IPS-NIHi7 (cell line): Measurements from ENCODE around the gene MLANA.

Source experiments
- DNase-seq: peaks from one replicate; pipeline ENCODE4 v3.0.0; 2012; ENCODE audit warnings: mixed read lengths; ENCODE audit errors: extremely low spot score

Gene MLANA

GRCh38 chr9:5899292-5899691 is 8.6 kb downstream of the MLANA start:
- peak; percentile 67 for DNase-seq

DNA sequence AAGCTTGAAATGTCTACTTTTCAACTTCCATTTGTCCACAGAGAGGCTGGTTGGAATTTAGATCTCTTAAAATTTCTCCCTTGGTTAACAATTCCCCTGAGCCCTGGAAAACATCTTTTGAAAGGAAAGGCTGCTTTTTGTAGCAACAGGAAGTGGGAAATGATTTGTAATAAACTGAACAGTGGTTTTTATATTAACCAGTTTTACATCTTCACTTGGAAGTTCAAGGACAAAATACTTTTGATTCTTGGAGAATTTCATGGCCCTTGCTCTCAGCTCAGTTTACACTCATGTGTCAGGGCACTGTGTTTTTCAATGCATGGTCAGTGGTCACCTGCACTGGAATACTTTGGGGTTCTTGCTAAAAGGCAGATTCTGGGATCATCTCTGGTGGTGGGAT is 9.9 kb downstream of the MLANA start:
- no peak for DNase-seq

GRCh38 chr9:5902377-5902776 is 11.7 kb downstream of the MLANA start:
- no peak for DNase-seq

DNA sequence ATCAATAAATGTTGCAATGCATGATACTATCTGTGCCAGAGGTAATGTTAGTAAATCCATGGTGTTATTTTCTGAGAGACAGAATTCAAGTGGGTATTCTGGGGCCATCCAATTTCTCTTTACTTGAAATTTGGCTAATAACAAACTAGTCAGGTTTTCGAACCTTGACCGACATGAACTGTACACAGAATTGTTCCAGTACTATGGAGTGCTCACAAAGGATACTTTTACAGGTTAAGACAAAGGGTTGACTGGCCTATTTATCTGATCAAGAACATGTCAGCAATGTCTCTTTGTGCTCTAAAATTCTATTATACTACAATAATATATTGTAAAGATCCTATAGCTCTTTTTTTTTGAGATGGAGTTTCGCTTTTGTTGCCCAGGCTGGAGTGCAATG is 18.2 kb downstream of the MLANA start:
- no peak for DNase-seq

- DNase-seq = no peak
Measured at GRCh38 chr9:5909976-5910375, 19.3 kb downstream of the MLANA start.

DNA sequence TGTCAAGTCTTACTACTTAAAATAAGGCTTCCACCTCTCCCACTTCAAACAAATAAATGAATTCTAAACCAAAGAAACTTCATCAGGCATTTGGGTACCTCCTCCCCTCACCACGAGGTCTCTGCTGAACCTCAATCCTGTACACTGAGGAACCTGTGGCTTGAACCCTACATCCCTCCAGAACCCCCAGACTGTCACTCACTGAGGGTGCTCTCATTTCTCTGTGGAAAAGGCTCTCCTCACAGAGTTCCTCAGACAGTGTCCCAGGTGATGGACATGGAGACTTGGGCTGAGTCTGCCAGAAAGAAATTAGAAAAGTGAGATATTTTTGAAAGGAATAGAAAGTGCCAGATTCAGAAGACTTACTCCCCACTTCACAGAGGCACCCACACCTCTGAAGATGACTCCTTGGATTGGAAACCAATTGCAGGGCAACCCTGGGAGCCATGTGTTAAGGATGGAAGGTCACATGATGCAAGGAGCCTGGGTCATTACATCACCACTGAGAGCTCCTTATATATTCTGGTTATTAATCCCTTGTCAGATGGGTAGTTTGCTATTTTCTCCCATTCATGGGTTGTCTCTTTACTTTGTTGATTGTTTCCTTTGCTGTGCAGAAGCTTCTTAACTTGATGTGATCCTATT is 19.8 kb downstream of the MLANA start:
- DNase-seq = no peak

- DNase-seq = no peak
Measured at GRCh38 chr9:5915438-5915837, 24.7 kb downstream of the MLANA start.

DNA sequence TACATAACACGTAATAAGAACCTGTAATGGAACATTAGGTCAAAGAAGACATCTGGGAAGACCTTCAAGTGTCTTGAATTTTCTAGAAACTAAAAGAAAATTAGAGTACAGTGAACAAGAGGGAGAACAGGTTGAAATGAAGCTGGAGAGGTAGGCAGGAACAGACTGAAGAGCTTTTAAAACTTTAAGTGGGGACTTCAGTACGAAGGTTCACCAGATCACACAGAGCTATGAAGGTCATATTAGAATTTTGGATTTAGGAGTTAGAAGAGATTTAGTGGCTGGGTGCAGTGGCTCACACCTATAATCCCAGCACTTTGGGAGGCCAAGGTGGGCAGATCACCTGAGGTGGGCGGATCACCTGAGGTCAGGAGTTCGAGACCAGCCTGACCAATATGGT is 26.6 kb downstream of the MLANA start:
- no peak for DNase-seq

DNA sequence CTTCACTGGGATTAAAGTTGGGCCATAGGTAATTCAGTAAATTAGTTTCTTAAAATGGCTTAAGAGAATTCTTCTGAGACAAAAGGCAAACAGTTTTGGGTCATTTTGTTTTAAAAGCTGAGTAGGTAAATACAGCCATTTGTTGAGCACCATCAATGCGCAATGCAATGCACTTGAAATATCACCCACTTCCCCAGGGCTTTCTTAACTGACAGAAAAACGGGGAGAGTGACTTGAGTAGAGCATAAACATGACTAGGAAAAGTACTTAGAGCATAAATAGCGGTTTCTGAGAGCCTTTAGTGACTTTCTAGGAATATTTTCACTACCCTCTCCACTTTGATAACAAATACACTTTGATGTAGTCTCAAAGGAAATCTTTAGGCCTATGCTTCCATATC is 27.2 kb downstream of the MLANA start:
- DNase-seq = no peak

GRCh38 chr9:5918460-5918859 is 27.8 kb downstream of the MLANA start:
- no peak for DNase-seq

GRCh38 chr9:5920860-5921328 is 30.2 kb downstream of the MLANA start:
- no peak for DNase-seq

DNA sequence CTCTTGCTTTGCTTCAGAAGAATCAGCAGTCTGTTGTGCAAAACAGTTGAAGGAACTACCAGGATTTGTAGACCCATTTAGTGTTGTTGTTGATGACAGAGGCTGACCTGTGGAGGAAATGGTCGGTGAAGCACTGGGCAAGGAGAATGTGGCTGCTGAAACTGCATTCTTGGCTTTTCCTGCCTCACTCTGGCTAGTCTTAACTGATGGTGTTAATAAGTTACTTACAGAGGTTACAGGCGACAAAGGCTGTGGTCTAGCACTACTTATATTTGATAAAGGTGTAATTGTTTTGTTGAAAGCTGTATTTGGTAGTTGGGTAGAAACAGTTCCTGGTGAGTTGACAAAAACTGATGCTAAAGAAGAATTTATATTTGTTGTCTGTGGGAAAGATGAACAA is 31.5 kb downstream of the MLANA start:
- no peak for DNase-seq

DNA sequence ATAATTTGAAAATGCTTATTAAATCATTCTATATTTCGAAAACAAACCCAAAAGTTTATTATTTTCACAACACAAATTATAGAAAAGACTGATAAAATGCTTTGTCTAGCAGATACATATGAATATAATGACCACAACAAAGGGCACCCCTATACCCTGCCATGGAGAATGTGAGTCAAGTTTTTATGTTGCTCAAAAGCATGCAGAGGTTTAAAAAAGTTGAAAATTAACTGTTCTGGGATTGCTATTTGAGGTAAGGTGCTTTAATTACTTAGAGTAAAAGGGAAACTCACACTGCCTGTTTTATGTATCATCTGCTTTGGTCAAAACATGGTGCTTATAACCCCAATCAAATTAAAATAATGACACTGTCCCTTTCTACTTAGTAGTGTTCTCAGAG is 41.0 kb downstream of the MLANA start:
- DNase-seq = no peak

GRCh38 chr9:5938449-5938848 is 47.8 kb downstream of the MLANA start:
- no peak for DNase-seq

GRCh38 chr9:5939530-5939929 is 48.8 kb downstream of the MLANA start:
- DNase-seq = no peak

- no peak for DNase-seq
Measured at GRCh38 chr9:5941214-5941613, 50.5 kb downstream of the MLANA start.

GRCh38 chr9:5945112-5945511 is 54.4 kb downstream of the MLANA start:
- DNase-seq = no peak

DNA sequence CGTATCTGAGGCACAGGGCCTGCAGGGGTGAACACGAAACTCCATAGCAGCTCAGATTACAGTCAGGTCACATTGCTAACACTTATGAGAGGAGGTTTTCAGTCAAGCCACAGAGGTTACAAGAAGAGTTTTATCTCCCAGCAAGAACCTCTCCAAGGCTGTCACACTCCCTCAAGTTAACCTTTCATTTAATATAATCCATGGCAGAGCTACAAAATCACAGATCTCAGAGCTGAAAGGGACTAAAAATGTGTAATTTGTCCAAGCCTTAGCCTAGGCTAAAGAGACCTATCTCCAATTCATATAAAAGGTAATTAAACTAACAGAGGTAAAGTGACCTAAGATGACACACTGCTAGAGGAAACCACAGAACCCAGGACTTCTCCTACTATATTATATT is 57.2 kb downstream of the MLANA start:
- peak; percentile 30 for DNase-seq

DNA sequence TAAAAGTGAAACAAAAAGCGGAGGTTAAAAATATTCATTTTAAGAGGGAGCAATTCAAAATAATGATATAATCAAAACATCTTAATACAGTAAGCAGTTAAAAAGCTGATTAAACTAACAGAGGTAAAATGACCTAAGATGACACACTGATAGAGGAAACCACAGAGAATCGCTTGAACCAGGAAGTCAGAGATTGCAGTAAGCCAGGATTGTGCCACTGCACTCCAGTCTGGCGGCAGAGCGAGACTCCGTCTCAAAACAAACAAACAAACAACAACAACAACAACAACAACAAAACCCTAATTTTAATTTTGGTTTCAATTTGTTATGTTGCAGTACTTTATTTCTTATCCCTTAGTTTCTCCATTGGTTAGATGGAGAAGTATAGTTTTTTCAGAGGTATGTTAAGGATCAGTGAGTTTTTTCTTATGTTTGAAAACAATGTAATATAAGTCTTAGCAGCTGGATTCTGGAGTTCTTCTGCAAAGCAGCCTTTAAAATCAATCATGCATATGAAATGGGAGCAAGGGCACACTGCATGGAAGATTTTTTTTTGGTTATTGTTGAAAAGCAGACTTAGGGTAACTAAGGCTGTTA is 58.5 kb downstream of the MLANA start:
- no peak for DNase-seq

DNA sequence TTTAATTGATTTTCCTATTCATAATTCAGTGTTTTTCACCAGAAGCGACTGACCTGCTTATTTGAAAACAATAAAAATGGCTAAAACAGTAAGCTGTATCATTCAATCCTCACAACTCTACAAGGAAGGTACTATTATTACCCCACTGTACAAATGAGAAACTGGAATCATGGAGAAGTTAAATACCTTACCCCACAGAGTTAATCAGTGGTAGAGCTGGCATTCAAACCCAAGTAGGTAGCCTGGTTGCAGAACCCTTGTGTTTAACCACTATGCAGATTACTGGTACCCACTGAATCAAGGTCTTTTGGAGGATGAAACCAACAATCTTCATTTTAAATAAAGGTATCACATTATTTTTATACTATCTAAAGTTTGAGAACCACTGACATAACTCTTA is 59.6 kb downstream of the MLANA start:
- no peak for DNase-seq

GRCh38 chr9:5951686-5952211 is 61.1 kb downstream of the MLANA start:
- no peak for DNase-seq

- no peak for DNase-seq
Measured at GRCh38 chr9:5953743-5954707, 63.3 kb downstream of the MLANA start.
